ENCODE results near the gene TMED8.

GRCh38 chr14:77290705-77291104, 86.2 kb downstream of the TMED8 start:
- TF ChIP-seq CTCF (IDR thresholded peaks at IDR 0.05; ENCODE audit: low read depth, low read length, poor library complexity, severe bottlenecking) (peak; percentile 22), EZH2phosphoT487 (IDR thresholded peaks at IDR 0.05; ENCODE audit: borderline replicate concordance, low read length) (no peak)
